ENCODE measurements around the gene BNC1. TPM values are rescaled to one million over a fixed set of nuclear protein-coding genes. Genes with fewer than 3 reads are reported as not detected.
"Not testable (repeated sequence)": the region's sequence is repeated elsewhere in the genome, so short reads cannot be mapped to it uniquely, and the experiment has no call there.

The BNC1 gene
- total and polyA plus RNA-seq, 8 donors, result 0.12 to 4.6 (median 0.55) TPM; not detected in 5

GRCh38 chr15:83275412-83275811 lies 9.1 kb downstream of the BNC1 start:
- Histone ChIP-seq H3K36me3 (no peaks in the 10 kb centered on the region), H3K4me3 (no peak overlapping the region), H3K9me3 (no peaks in the 10 kb centered on the region), H3K27ac (no peak overlapping the region), H3K4me1 (no peaks in the 10 kb centered on the region), H3K27me3 (peaks cover 0 to 44% (median 8%) of the 10 kb centered on the region in 3 donors)
- WGBS, 5 donors, result 90 to 97% (median 93%) methylated on average over 3 of the region's 3 CpGs
- intact Hi-C loops (cut with DNase I; ENCODE audit: low total_unique reads), result no loop called here
- TF ChIP-seq CTCF (IDR thresholded peaks at IDR 0.05) (no peak), POLR2A (IDR thresholded peaks at IDR 0.05) (no peak)
- no peak for DNase-seq

- H3K4me3 ChIP-seq, result no peak overlapping the region
- no peak for TF ChIP-seq CTCF (IDR thresholded peaks at IDR 0.05)
- no peak for TF ChIP-seq POLR2AphosphoS5 (IDR thresholded peaks at IDR 0.05)
- no peak for TF ChIP-seq EP300 (IDR thresholded peaks at IDR 0.05)
- no peak for TF ChIP-seq POLR2A (IDR thresholded peaks at IDR 0.05)
- no peak overlapping the region for H3K27ac ChIP-seq
- no peaks in the 10 kb centered on the region for H3K4me1 ChIP-seq
- intact Hi-C loops (cut with DNase I; ENCODE audit: low total_unique reads), result no loop called here
- H3K36me3 ChIP-seq, result no peaks in the 10 kb centered on the region
- H3K9me3 ChIP-seq, result no peaks in the 10 kb centered on the region
- H3K27me3 ChIP-seq, result peaks cover 0 to 14% (median 7%) of the 10 kb centered on the region in 3 donors
- WGBS, 5 donors, result 35 to 54% (median 44%) methylated on average over 1 of the region's 1 CpG
- DNase-seq, result no peak
Measured at GRCh38 chr15:83270176-83270575, 14.3 kb downstream of the BNC1 start.

- 79 to 94% (median 87%) methylated on average over 4 of the region's 4 CpGs for WGBS, 5 donors
- Histone ChIP-seq H3K27ac (no peak overlapping the region), H3K4me3 (no peak overlapping the region), H3K4me1 (no peaks in the 10 kb centered on the region), H3K36me3 (no peaks in the 10 kb centered on the region), H3K27me3 (peaks cover 0 to 7% (median 0%) of the 10 kb centered on the region in 3 donors), H3K9me3 (no peaks in the 10 kb centered on the region)
- TF ChIP-seq EP300 (IDR thresholded peaks at IDR 0.05) (no peak), CTCF (IDR thresholded peaks at IDR 0.05) (no peak), POLR2A (IDR thresholded peaks at IDR 0.05) (no peak), POLR2AphosphoS5 (IDR thresholded peaks at IDR 0.05) (no peak)
- intact Hi-C loops (cut with DNase I; ENCODE audit: low total_unique reads), result no loop called here
- DNase-seq, result no peak
Measured at GRCh38 chr15:83268147-83268546, 16.3 kb downstream of the BNC1 start.

- H3K4me3 ChIP-seq, result no peak overlapping the region
- DNase-seq, result no peak
- H3K36me3 ChIP-seq, result no peaks in the 10 kb centered on the region
- TF ChIP-seq POLR2A (IDR thresholded peaks at IDR 0.05) (no peak), CTCF (IDR thresholded peaks at IDR 0.05) (no peak), POLR2AphosphoS5 (IDR thresholded peaks at IDR 0.05) (no peak), EP300 (IDR thresholded peaks at IDR 0.05) (no peak)
- no peaks in the 10 kb centered on the region for H3K9me3 ChIP-seq
- intact Hi-C loops (cut with DNase I; ENCODE audit: low total_unique reads), result no loop called here
- no peaks in the 10 kb centered on the region for H3K4me1 ChIP-seq
- no peak overlapping the region for H3K27ac ChIP-seq
- 73 to 84% (median 83%) methylated on average over 7 of the region's 7 CpGs for WGBS, 5 donors
- peaks cover 0 to 3% (median 0%) of the 10 kb centered on the region in 3 donors for H3K27me3 ChIP-seq
Measured at GRCh38 chr15:83262594-83263315, 21.7 kb downstream of the BNC1 start.

GRCh38 chr15:83262181-83262580 lies 22.3 kb downstream of the BNC1 start:
- H3K4me1 ChIP-seq; H3K9me3 ChIP-seq; H3K27ac ChIP-seq; DNase-seq; H3K4me3 ChIP-seq; intact Hi-C loops (cut with DNase I; ENCODE audit: low total_unique reads); H3K27me3 ChIP-seq; H3K36me3 ChIP-seq: not testable (repeated sequence)
- WGBS, 5 donors, result 85 to 91% (median 89%) methylated on average over 6 of the region's 6 CpGs

All from stomach (tissue), 9 donors.